ENCODE measurements around the gene SPAG9.
"Not testable (repeated sequence)": the region's sequence is repeated elsewhere in the genome, so short reads cannot be mapped to it uniquely, and the experiment has no call there.

DNA sequence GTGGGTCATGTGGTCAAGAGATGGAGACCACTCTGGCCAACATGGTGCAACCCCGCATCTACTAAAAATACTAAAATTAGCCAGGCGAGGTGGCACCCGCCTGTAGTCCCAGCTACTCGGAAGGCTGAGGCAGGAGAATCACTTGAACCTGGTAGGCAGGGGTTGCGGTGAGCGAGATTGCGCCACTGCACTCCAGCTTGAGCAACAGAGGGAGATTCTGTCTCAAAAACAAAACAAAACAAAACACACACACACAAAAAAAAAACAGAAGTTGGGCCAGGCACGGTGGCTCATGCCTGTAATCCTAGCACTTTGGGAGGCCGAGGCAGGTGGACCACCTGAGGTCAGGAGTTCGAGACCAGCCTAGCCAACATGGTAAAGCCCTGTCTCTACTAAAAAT is 31.8 kb downstream of the SPAG9 start:
- TF ChIP-seq, protein P1, sequence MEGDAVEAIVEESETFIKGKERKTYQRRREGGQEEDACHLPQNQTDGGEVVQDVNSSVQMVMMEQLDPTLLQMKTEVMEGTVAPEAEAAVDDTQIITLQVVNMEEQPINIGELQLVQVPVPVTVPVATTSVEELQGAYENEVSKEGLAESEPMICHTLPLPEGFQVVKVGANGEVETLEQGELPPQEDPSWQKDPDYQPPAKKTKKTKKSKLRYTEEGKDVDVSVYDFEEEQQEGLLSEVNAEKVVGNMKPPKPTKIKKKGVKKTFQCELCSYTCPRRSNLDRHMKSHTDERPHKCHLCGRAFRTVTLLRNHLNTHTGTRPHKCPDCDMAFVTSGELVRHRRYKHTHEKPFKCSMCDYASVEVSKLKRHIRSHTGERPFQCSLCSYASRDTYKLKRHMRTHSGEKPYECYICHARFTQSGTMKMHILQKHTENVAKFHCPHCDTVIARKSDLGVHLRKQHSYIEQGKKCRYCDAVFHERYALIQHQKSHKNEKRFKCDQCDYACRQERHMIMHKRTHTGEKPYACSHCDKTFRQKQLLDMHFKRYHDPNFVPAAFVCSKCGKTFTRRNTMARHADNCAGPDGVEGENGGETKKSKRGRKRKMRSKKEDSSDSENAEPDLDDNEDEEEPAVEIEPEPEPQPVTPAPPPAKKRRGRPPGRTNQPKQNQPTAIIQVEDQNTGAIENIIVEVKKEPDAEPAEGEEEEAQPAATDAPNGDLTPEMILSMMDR (IDR thresholded peaks at IDR 0.05; ENCODE audit: control extremely low read depth in 1 of 3, insufficient read depth in 1 of 3, low read depth in 1 of 3, low read length in 3 of 3), result not testable (repeated sequence)
- TF ChIP-seq POLR2A (IDR thresholded peaks at IDR 0.05; ENCODE audit: control extremely low read depth in 1 of 2, low read depth in 2 of 2, low read length in 2 of 2); EP300 (IDR thresholded peaks at IDR 0.05; ENCODE audit: borderline replicate concordance in 1 of 2, low read depth in 2 of 2, low read length in 2 of 2); RAD21 (IDR thresholded peaks at IDR 0.05 in 1 of 2, conservative IDR thresholded peaks at IDR 0.05 in 1 of 2; ENCODE audit: low read depth in 2 of 2, low read length in 2 of 2): not testable (repeated sequence)

Measured in H1 (cell line).